Fibroblast of the aortic adventitia (primary cell): ENCODE measurements around the gene ESPN. TPM values are rescaled to one million over a fixed set of nuclear protein-coding genes. Genes with fewer than 3 reads are reported as not detected.

Source experiments
- DNase-seq: peaks from one replicate; pipeline ENCODE4 v3.0.0-alpha.2; 2010; ENCODE audit warnings: low read depth
- H3K4me3 ChIP-seq: 2 replicates; pipeline ENCODE4 v1.5.1; 2011; ENCODE audit warnings: low read depth, mild to moderate bottlenecking, control low read depth, low read length, moderate library complexity
- CTCF ChIP-seq: IDR thresholded peaks from 2 replicates; pipeline ENCODE4 v1.5.1; 2011; ENCODE audit warnings: mild to moderate bottlenecking, low read length, control low read depth, inconsistent platforms; ENCODE audit not compliant: insufficient read depth
- total RNA-seq: library from RNA; depleted of rRNA; stranded (reverse); fragments of >200 nt; gene quantifications from 2 replicates; pipeline ENCODE4 v1.2.3, GENCODE V29; 2012; ENCODE audit warnings: low replicate concordance

The ESPN gene
- total RNA-seq, 1 donor: not detected

GRCh38 chr1:6396998-6397397 is 27.6 kb upstream of the ESPN start:
- DNase-seq: no peak
- no peak for TF ChIP-seq CTCF
- no peak overlapping the region for H3K4me3 ChIP-seq

GRCh38 chr1:6397844-6398441 is 26.6 kb upstream of the ESPN start:
- no peak overlapping the region for H3K4me3 ChIP-seq
- no peak for DNase-seq
- no peak for TF ChIP-seq CTCF

- no peak for DNase-seq
Observed at GRCh38 chr1:6399294-6399693, 25.3 kb upstream of the ESPN start.

GRCh38 chr1:6401673-6402072 is 22.9 kb upstream of the ESPN start:
- no peak overlapping the region for H3K4me3 ChIP-seq
- no peak for DNase-seq
- TF ChIP-seq CTCF: no peak

More at GRCh38 chr1:6399294-6399693, 25.3 kb upstream of the ESPN start:
- TF ChIP-seq CTCF: no peak
- no peak overlapping the region for H3K4me3 ChIP-seq

GRCh38 chr1:6408023-6408422 is 16.6 kb upstream of the ESPN start:
- no peak for TF ChIP-seq CTCF
- no peak overlapping the region for H3K4me3 ChIP-seq
- DNase-seq: no peak

GRCh38 chr1:6409053-6409452 is 15.5 kb upstream of the ESPN start:
- DNase-seq: no peak
- H3K4me3 ChIP-seq: no peak overlapping the region

More at GRCh38 chr1:6409053-6409452, 15.5 kb upstream of the ESPN start:
- no peak for TF ChIP-seq CTCF
